OCI-LY3 (cell line): ENCODE results near the gene XPOT.

Experiments
- H2AFZ ChIP-seq: fragments of 200-600, 300-600 bp; shearing (Covaris generic); 2 replicates; pipeline ENCODE4 v1.6.0; 2014; ENCODE audit warnings: antibody characterized with exemption, low read depth, low read length
- H3K27ac ChIP-seq: fragments of 200-600, 300-600 bp; sonication (generic); 2 replicates; pipeline ENCODE4 v1.5.1; 2014; ENCODE audit warnings: mild to moderate bottlenecking, low read length, moderate library complexity, mixed read lengths
- H3K27me3 ChIP-seq: fragments of 200-600, 300-600 bp; sonication (generic); 2 replicates; pipeline ENCODE4 v1.6.1; 2014; ENCODE audit warnings: low read depth, low read length, mixed read lengths
- H3K36me3 ChIP-seq: fragments of 200-600, 300-600 bp; sonication (generic); replicated peaks from 2 replicates; pipeline ENCODE3; 2014; ENCODE audit warnings: low read depth, low read length, mixed read lengths
- H3K4me1 ChIP-seq: fragments of 300-600, 200-600 bp; sonication (generic); 2 replicates; pipeline ENCODE4 v1.6.1; 2014; ENCODE audit warnings: low read length, mixed read lengths
- H3K4me2 ChIP-seq: fragments of 200-600, 300-600 bp; sonication (generic); 2 replicates; pipeline ENCODE4 v1.6.1; 2014; ENCODE audit warnings: low read length, mixed read lengths
- H3K4me3 ChIP-seq: fragments of 300-600, 200-600 bp; sonication (generic); 2 replicates; pipeline ENCODE4 v1.5.1; 2014; ENCODE audit warnings: antibody characterized with exemption, mild to moderate bottlenecking, low read length, moderate library complexity
- H3K79me2 ChIP-seq: fragments of 300-600, 200-600 bp; shearing (Covaris generic); 2 replicates; pipeline ENCODE4 v1.6.1; 2014; ENCODE audit warnings: mild to moderate bottlenecking, low read length, mixed read lengths
- H3K9ac ChIP-seq: fragments of 300-600, 200-600 bp; shearing (Covaris generic); 2 replicates; pipeline ENCODE4 v1.6.0; 2014; ENCODE audit warnings: mild to moderate bottlenecking, low read length, moderate library complexity
- H3K9me3 ChIP-seq: fragments of 200-600, 300-600 bp; shearing (Covaris generic); 2 replicates; pipeline ENCODE4 v1.6.1; 2014; ENCODE audit warnings: low read length, mixed read lengths; ENCODE audit not compliant: insufficient read depth
- H4K20me1 ChIP-seq: fragments of 200-600, 300-600 bp; sonication (generic); 2 replicates; pipeline ENCODE4 v1.6.1; 2016; ENCODE audit warnings: low read length, mixed read lengths; ENCODE audit not compliant: insufficient read depth
- EZH2phosphoT487 ChIP-seq: fragments of 200-600 bp; shearing (Covaris generic); IDR thresholded peaks from 2 replicates; pipeline ENCODE4 v1.6.1; 2018; ENCODE audit warnings: antibody characterized with exemption, mixed run types, low read depth
- TF ChIP-seq, protein P1 (sequence below): fragments of 200-600, 300-600 bp; sonication (generic); IDR thresholded peaks from 2 replicates; pipeline ENCODE4 v1.5.1; 2014; ENCODE audit warnings: antibody characterized with exemption, low read length, low read depth

Gene XPOT

GRCh38 chr12:64400041-64400440 lies 4.2 kb upstream of the XPOT start:
- TF ChIP-seq, protein P1, sequence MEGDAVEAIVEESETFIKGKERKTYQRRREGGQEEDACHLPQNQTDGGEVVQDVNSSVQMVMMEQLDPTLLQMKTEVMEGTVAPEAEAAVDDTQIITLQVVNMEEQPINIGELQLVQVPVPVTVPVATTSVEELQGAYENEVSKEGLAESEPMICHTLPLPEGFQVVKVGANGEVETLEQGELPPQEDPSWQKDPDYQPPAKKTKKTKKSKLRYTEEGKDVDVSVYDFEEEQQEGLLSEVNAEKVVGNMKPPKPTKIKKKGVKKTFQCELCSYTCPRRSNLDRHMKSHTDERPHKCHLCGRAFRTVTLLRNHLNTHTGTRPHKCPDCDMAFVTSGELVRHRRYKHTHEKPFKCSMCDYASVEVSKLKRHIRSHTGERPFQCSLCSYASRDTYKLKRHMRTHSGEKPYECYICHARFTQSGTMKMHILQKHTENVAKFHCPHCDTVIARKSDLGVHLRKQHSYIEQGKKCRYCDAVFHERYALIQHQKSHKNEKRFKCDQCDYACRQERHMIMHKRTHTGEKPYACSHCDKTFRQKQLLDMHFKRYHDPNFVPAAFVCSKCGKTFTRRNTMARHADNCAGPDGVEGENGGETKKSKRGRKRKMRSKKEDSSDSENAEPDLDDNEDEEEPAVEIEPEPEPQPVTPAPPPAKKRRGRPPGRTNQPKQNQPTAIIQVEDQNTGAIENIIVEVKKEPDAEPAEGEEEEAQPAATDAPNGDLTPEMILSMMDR, result no peak
- TF ChIP-seq EZH2phosphoT487, result no peak
- no peak overlapping the region for H3K4me3 ChIP-seq
- no peaks in the 10 kb centered on the region for H4K20me1 ChIP-seq
- H3K27me3 ChIP-seq, result no peaks in the 10 kb centered on the region
- no peak overlapping the region for H3K4me2 ChIP-seq
- no peaks in the 10 kb centered on the region for H3K9me3 ChIP-seq
- H3K79me2 ChIP-seq, result peaks cover 7% of the 10 kb centered on the region
- no peaks in the 10 kb centered on the region for H3K36me3 ChIP-seq
- no peaks in the 10 kb centered on the region for H3K4me1 ChIP-seq
- H3K27ac ChIP-seq, result no peak overlapping the region
- no peak overlapping the region for H2AFZ ChIP-seq
- no peak overlapping the region for H3K9ac ChIP-seq

DNA sequence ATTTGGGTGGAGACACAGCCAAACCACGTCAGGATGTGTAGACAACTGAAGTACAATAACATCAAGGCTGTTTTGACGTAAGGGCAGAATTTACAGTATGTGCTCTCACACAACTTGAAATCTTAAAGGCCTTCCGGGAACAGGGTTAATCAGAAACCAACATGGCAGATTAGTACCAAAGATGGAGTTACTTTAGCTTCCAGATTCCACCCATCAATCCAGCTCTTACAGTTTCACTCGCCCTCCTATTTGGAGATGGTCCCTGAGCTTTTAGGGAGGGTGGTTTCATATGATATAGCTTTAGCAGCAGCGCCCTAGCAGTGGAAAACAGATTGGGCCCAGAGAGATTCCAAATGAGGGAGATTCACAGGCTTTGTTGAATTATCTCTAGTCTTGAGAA lies 2.0 kb upstream of the XPOT start:
- H3K27ac ChIP-seq, result no peak overlapping the region
- H3K4me3 ChIP-seq, result no peak overlapping the region
- no peaks in the 10 kb centered on the region for H3K9me3 ChIP-seq
- TF ChIP-seq, protein P1, result no peak
- no peak for TF ChIP-seq EZH2phosphoT487
- H3K27me3 ChIP-seq, result no peaks in the 10 kb centered on the region
- no peak overlapping the region for H3K4me2 ChIP-seq
- H4K20me1 ChIP-seq, result no peaks in the 10 kb centered on the region
- no peak overlapping the region for H2AFZ ChIP-seq
- 0 out of 2 replicates have a peak, but pooled peaks cover 5% of the 10 kb centered on the region for H3K4me1 ChIP-seq
- peaks cover 4% of the 10 kb centered on the region for H3K36me3 ChIP-seq
- peaks cover 29% of the 10 kb centered on the region for H3K79me2 ChIP-seq
- no peak overlapping the region for H3K9ac ChIP-seq

- TF ChIP-seq EZH2phosphoT487, result no peak
- TF ChIP-seq, protein P1, result no peak
- Histone ChIP-seq H3K36me3 (peaks cover 4% of the 10 kb centered on the region), H3K4me2 (peak overlapping the region; percentile 73), H3K9ac (peak overlapping the region; percentile 99), H3K27ac (peak overlapping the region; percentile 91), H2AFZ (peak overlapping the region; percentile 85), H3K4me1 (0 out of 2 replicates have a peak, but pooled peaks cover 5% of the 10 kb centered on the region), H3K4me3 (peak overlapping the region; percentile 98), H4K20me1 (no peaks in the 10 kb centered on the region), H3K27me3 (no peaks in the 10 kb centered on the region), H3K9me3 (no peaks in the 10 kb centered on the region), H3K79me2 (peaks cover 54% of the 10 kb centered on the region)
Observed at GRCh38 chr12:64404470-64405256, 471 bp downstream of the XPOT start.

- Histone ChIP-seq H2AFZ (no peak overlapping the region), H3K27me3 (no peaks in the 10 kb centered on the region), H3K4me2 (no peak overlapping the region), H3K4me3 (no peak overlapping the region), H3K27ac (no peak overlapping the region), H3K36me3 (peaks cover 27% of the 10 kb centered on the region), H3K9ac (no peak overlapping the region), H3K4me1 (0 out of 2 replicates have a peak, but pooled peaks cover 5% of the 10 kb centered on the region), H4K20me1 (no peaks in the 10 kb centered on the region), H3K79me2 (peaks cover 73% of the 10 kb centered on the region), H3K9me3 (no peaks in the 10 kb centered on the region)
- TF ChIP-seq EZH2phosphoT487, result no peak
- TF ChIP-seq, protein P1, result no peak
Observed at GRCh38 chr12:64407342-64408223, 3.4 kb downstream of the XPOT start.
